ENCODE data around the gene PDE10A.

The PDE10A gene

DNA sequence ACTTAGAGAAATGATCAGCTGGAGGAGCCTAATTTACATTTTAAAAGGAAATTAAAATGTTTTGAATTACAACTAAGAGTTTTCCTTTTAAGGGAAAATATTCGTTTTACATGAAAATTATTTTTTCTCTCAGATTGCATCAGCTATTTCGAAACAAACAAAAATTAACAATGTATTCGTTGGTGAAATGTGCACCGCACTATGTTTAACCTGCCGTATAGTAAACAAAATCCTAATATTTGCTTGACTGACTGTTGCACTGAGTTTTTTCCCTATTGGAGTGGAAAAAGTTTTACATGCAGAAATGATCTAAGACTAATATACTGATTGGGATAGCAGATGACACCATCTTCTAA is 5.7 kb downstream of the PDE10A start:
- ChIA-PET POLR2A (ENCODE audit: low non-redundant PET) (no interaction called here), CTCF (no interaction called here)
- DNase-seq (ENCODE audit: low spot score), result no peak
- TF ChIP-seq, protein P1, sequence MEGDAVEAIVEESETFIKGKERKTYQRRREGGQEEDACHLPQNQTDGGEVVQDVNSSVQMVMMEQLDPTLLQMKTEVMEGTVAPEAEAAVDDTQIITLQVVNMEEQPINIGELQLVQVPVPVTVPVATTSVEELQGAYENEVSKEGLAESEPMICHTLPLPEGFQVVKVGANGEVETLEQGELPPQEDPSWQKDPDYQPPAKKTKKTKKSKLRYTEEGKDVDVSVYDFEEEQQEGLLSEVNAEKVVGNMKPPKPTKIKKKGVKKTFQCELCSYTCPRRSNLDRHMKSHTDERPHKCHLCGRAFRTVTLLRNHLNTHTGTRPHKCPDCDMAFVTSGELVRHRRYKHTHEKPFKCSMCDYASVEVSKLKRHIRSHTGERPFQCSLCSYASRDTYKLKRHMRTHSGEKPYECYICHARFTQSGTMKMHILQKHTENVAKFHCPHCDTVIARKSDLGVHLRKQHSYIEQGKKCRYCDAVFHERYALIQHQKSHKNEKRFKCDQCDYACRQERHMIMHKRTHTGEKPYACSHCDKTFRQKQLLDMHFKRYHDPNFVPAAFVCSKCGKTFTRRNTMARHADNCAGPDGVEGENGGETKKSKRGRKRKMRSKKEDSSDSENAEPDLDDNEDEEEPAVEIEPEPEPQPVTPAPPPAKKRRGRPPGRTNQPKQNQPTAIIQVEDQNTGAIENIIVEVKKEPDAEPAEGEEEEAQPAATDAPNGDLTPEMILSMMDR (conservative IDR thresholded peaks at IDR 0.05; ENCODE audit: low read depth), result no peak
- H3K27ac ChIP-seq, result no peak overlapping the region

DNA sequence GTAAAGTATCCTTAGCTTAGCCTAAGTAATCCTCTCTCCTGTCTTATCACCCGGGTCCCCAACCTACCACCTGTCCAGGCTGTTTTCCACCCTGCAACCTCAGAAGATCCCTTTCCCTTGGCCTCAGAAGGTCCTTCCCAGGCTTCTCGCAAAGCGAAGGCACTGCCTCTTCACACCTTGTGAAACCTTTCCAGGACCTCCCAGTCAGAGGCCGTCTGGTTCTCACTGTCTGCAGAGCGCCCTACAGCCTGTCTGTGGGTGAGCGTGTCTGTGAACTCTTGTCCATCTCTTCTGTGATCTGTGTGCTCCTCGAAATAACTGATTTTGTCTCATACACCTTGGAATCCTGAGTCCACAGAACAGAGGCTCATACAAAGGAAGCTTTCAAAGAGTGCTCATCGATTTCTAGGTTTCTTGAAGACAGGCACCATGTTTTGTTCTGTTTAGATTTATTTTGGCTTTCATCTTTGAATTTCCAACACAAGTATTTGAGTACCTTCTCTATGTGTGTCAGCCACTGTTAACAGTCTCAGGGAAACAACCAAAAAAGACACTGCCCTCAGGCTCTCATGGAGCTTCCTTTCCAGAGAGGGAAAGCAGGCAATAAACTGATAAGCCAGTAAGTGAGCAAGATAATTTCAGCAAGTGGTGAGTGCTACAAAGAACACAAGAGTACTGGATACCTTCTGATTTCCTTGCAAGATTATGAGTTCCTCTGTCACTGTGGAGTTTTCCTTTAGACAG is 6.3 kb downstream of the PDE10A start:
- TF ChIP-seq, protein P1 (conservative IDR thresholded peaks at IDR 0.05; ENCODE audit: low read depth), result no peak
- ChIA-PET CTCF (no interaction called here), POLR2A (ENCODE audit: low non-redundant PET) (no interaction called here)
- no peak overlapping the region for H3K27ac ChIP-seq
- no peak for DNase-seq (ENCODE audit: low spot score)

DNA sequence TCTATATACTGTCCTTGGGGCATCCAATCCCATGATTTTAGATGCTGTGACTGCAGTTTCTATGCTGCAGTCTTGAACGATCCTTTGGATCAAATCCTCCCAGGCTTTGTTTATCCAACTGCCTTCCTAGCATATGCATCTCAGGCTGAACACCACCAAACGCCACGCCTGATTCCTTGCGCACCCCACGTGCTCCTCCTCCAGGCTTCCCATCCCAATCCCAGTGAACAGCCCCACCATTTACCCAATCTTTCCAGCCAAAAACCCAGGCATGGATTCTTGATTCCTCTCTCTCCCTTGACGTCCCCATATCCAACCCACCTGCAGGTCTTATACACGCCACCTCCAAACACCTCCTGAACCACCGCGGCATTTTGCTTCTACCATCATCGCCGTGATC is 7.8 kb downstream of the PDE10A start:
- H3K27ac ChIP-seq, result no peak overlapping the region
- TF ChIP-seq, protein P1 (conservative IDR thresholded peaks at IDR 0.05; ENCODE audit: low read depth), result no peak
- no peak for DNase-seq (ENCODE audit: low spot score)
- CTCF ChIA-PET, result interaction anchor here (0.7 to 0.9 kb wide), 2 partner anchors 16 to 668 kb away, joined by 4 to 7 read pairs; no protein-coding TSS in a partner anchor
- POLR2A ChIA-PET (ENCODE audit: low non-redundant PET), result no interaction called here

DNA sequence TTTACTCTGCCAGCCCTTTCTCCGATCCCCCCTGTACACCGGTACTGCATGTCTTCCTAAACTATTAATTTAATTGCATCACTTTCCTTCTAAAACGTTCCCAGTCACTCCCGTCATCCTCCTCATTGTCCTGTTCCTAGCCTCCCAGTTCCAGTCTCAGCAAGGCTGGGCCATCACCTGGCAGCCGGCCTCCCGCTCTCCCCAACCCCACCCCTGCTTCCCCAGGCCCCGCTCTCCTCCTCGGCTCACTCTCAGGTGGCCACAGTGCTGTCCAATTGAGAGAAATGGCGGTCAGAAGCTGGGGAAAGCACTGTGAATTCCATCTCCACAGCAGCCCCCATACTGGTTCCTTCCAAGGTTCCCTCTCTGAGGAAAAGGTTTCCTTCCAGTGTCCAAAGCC is 8.9 kb downstream of the PDE10A start:
- ChIA-PET POLR2A (ENCODE audit: low non-redundant PET) (no interaction called here), CTCF (interaction anchor here (0.8 kb wide), 1 partner anchor 215 kb away, joined by 3 read pairs; no protein-coding TSS in a partner anchor)
- DNase-seq (ENCODE audit: low spot score), result no peak
- TF ChIP-seq, protein P1 (conservative IDR thresholded peaks at IDR 0.05; ENCODE audit: low read depth), result no peak
- H3K27ac ChIP-seq, result no peak overlapping the region

DNA sequence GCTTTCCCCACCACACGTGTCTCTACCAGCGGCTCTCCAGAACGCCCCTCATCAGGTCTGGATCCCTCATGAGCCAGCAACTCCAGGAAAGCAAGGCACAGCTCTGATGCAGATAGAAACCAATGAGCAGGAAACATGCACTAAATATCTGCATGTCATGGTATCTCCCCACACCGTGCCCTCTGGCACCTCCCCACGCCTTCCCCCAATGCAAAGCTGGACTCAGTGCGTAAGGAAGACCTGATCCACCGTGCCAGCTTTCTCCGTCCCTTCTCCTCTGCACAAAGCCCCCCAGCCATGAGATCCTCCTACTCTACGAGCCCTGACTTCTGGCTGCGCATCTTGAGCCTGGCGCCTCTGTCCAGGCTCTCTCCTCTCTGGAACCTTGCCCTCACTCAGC is 9.4 kb downstream of the PDE10A start:
- TF ChIP-seq, protein P1 (conservative IDR thresholded peaks at IDR 0.05; ENCODE audit: low read depth), result no peak
- no peak overlapping the region for H3K27ac ChIP-seq
- DNase-seq (ENCODE audit: low spot score), result no peak
- ChIA-PET POLR2A (ENCODE audit: low non-redundant PET) (no interaction called here), CTCF (interaction anchor here (0.5 to 0.8 kb wide), 2 partner anchors 78 to 214 kb away, joined by 3 to 4 read pairs; no protein-coding TSS in a partner anchor)

DNA sequence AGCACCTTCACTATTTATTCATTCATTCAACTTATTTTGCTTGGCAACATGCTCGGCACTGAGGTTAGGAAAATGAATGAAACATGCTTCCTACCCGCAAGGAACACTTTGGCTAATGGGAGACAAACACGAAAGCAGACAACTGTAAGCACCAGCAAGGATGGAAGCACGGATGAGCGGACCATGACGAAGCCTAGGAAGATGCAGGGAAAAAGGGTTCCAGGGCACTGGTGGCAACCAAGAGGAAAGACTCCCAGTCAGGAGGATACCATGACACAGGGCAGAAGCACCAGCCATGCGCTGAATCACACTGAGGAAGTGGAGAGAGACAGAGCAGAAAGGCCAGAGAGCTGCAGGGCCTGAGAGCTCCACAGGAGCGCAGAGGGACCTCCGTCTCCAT is 9.8 kb downstream of the PDE10A start:
- DNase-seq (ENCODE audit: low spot score), result no peak
- POLR2A ChIA-PET (ENCODE audit: low non-redundant PET), result no interaction called here
- no peak overlapping the region for H3K27ac ChIP-seq
- TF ChIP-seq, protein P1 (conservative IDR thresholded peaks at IDR 0.05; ENCODE audit: low read depth), result no peak
- CTCF ChIA-PET, result interaction anchor here (0.5 to 0.8 kb wide), 2 partner anchors 78 to 214 kb away, joined by 3 to 4 read pairs; no protein-coding TSS in a partner anchor
